Limb (tissue), 2 donors: ENCODE measurements around the gene RAP1A.
"Not testable (repeated sequence)": the region's sequence is repeated elsewhere in the genome, so short reads cannot be mapped to it uniquely, and the experiment has no call there.

Experiments used
- DNase-seq, 2 donors: peaks; one replicate each; pipeline ENCODE4 v3.0.0-alpha.2; 2016; ENCODE audit errors: extremely low spot score in 2 of 2

The RAP1A gene

GRCh38 chr1:111735858-111736544 is 116.4 kb downstream of the RAP1A start:
- DNase-seq, result peak in 1 of 2 donors; percentile 59

- peak in 1 of 2 donors; percentile 62 for DNase-seq
Observed at GRCh38 chr1:111736548-111737215, 117.1 kb downstream of the RAP1A start.

- DNase-seq, result no peak
Observed at GRCh38 chr1:111737216-111738132, 117.9 kb downstream of the RAP1A start.

GRCh38 chr1:111738133-111738435 is 118.5 kb downstream of the RAP1A start:
- DNase-seq, result no peak

DNA sequence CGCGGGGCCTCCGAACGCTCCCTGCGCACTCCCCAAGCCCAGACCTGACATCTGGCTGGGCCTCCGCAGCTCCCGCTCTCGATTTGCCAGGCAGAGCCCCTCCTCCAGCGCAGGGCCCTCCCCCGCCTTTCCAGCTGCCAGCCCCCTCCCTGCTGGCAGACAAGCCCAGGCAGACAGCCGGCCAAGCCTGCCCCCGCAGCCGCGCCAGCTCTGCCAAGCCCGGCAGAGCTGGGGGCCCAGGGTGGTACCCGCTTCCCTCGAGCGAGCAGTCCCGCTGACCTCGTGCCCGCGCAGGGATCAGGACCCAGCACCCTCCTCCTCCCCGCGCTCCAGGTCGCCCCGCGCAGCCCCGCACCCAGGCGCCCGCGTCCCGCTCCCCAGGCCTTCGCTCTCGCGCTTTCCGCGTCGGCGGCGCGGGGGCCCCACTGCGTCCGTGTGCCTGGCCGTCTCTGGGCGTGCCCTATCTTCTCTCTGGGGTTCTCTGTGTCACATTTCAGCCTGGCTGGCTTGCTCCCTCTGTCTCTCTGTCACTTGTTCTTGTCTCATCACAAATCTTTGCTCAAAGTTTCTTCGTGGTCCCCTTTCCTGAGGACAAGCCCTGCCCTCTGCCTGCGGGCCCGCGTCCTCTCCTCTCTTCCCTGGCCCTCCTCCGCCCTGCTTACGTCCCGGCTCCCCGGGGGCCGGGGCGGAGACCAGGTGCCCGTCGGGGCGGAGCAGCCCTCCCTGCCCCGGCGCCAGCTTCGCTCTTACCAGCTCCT is 119.0 kb downstream of the RAP1A start:
- peak; percentile 87 to 89 for DNase-seq

- DNase-seq, result peak; percentile 80 to 90
Observed at GRCh38 chr1:111739194-111739924, 119.8 kb downstream of the RAP1A start, which contains the start of gene INKA2. INKA2 (minus strand) TSS chr1:111739395; CDS start chr1:111739242, 153 bp downstream.

DNA sequence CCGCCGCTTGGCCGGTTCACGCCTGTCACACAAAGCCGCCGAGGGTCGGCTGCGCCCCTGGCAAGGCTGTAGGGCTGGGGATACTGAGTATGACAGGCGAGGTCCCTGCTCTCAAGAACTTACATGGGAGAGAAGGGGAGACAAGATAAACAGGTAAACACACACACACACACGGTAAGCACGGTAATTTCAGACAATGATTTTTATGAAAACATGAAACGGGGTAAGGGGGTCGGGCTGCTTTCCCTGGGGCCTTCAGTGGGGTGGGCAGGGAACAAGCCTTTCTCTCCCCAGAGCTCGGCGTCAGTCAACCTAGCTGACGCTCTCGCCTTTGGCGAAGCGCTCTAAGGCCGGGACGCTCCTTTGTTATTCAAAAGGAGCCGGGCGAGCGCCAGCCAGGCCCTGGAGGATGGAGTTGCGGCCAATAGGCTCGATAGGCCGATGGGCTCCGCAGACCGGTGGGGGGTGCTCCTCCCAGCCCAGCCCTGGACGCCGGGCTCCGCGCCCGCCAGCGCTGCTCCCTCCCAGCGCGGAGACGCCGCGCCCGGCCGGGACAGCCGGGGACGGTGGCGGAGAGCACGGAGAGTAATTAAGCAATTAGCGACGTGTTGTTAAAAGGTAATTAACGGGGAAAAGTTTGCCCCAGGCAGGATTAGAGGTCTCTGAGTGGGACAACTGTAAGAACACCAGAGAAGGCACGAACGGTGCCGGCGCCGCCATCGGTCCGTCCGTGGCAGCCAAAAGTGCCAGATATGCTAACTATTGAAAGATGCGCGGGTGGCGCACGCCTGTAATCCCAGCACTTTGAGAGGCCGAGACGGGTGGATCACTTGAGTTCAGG is 120.6 kb downstream of the RAP1A start:
- peak in 1 of 2 donors; percentile 78 for DNase-seq

DNA sequence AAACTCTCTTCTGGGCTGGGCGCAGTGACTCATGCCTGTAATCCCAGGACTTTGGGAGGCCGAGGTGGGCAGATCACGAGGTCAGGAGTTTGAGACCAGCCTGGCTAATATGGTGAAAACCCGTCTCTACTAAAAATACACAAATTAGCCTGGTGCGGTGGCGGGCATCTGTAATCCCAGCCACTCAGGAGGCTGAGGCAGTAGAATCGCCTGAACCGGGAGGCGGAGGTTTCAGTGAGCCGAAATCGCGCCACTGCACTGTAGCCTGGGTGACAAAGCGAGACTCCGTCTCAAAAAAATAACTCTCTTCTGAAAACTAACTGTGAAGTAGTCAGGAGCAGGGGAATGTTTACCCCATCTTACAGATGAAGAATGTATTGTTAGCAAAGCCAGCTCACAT is 122.7 kb downstream of the RAP1A start:
- not testable (repeated sequence) for DNase-seq

DNA sequence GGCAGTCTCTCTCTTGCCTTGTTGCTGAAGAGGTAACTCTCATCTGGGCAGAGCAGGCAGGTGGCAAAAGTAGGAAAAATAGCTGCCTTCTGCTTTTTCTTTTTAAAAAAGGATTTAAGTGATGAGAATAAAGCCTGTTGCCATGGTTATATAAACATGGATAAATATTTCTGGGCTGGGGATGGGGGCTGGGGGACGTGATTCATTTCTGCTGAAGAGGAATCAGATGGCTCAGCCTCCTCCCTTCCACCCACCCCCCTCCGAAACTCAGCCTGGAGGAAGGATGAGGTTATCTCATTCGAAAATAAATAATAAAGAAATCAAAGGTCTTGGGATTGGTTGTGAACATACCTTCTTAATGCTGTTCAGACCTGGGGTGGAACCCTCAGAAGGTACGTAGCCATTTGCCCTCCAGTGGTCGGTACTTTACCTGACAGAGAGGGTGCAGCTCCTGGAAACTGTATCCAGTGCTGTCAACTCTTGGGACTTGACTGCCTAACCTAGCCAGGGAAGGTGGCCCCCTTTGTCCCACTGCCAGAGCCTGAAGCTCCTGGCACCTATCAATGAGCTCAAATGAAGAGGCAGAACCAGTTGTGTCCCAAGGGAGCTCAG is 123.5 kb downstream of the RAP1A start:
- DNase-seq, result no peak

DNA sequence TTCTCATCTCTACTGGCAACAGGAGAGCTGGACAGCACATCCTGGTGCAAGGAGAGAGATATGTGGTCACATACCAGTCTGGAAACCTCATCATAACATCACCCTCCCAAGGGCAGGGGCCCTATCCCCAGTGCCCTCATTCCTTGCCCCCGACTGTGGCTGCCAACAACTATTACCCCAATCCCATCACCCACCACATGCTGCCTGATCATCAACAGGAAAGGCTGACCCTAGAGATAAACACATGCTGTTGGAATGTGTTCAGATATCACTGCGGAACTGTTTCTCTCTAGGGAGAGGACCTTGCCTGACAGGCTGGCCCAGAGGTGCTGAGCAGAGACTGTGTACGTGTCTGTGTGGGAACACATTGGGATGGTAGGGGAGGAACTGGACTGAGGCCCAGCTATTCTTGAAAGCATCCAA is 124.1 kb downstream of the RAP1A start:
- DNase-seq, result no peak

GRCh38 chr1:111745675-111746613 is 126.4 kb downstream of the RAP1A start:
- no peak for DNase-seq

- no peak for DNase-seq
Observed at GRCh38 chr1:111746614-111746999, 127.0 kb downstream of the RAP1A start.

GRCh38 chr1:111747282-111747734 is 127.7 kb downstream of the RAP1A start:
- no peak for DNase-seq

- DNase-seq, result no peak
Observed at GRCh38 chr1:111747947-111748346, 128.4 kb downstream of the RAP1A start.

GRCh38 chr1:111749628-111750027 is 130.0 kb downstream of the RAP1A start:
- DNase-seq, result no peak

DNA sequence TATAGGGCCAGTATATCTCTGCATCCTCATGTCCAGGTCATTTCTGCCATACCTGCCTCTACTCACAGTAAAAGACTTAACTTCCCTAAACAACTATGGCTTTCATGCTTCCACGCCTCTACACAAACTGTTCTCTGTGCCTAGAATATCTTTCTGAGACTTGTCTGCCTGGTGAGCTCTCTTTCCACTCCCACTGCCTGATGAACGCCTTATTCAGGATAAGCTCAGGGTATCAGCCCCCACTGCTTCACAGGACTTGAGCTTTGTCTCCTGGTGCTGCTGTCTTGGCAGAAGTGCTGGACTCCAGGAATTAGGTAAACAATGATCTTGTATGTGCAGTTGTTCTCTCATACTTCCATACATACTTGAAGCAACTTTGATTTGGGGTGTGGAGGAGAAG is 131.3 kb downstream of the RAP1A start:
- DNase-seq, result no peak

DNA sequence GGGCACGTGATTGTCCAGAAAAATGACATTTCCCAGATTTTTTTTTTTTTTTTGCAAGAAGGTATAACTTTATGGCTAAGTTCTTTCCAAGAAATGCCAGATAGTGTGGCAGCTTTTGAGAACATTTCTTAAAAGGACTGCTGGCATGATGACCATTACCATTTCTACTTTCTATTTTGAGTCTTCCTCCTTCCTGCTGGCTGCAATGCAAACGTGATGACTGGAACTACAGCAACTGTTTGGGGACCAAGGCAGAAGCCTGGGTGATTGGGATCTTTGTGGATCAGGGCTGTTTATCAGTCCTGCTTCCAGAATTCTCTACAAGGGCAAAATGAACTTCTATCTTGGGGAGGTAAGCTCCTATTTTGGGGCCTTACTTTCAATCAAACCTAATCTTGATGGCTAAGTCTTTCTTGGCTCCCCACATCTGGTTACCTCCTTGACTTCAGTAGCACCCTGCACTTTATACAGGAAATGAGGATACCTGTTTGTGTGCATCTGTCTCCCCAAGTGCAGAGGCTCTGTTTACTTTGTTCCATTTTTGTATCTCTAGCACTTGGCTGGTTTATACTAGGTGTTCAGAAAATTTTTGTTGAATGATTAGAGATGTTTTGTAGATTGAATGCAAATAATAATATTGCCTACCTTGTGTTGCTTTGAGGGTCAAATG is 132.5 kb downstream of the RAP1A start:
- no peak for DNase-seq

GRCh38 chr1:111754984-111755330 is 135.4 kb downstream of the RAP1A start:
- DNase-seq, result peak; percentile 63 to 79
